GM23248 (cell line): Measurements from ENCODE around the gene ZFTA. TPM values are rescaled to one million over a fixed set of nuclear protein-coding genes. Genes with fewer than 3 reads are reported as not detected.

Source experiments
- DNase-seq: peaks from one replicate; pipeline ENCODE4 v3.0.0-alpha.2; 2015
- H2AFZ ChIP-seq: fragments of 200-600 bp; sonication (generic); 2 replicates; pipeline ENCODE4 v1.6.1; 2016; ENCODE audit warnings: antibody characterized with exemption
- H3F3A ChIP-seq: fragments of 200-600 bp; sonication (generic); 2 replicates; pipeline ENCODE4 v1.6.1; 2016; ENCODE audit warnings: mild to moderate bottlenecking, antibody characterized with exemption, mixed run types; ENCODE audit not compliant: insufficient read depth
- H3K27ac ChIP-seq: fragments of 200-600 bp; sonication (generic); 2 replicates; pipeline ENCODE4 v1.5.1; 2016; ENCODE audit warnings: mild to moderate bottlenecking
- H3K27me3 ChIP-seq: fragments of 200-600 bp; sonication (generic); replicated peaks from 2 replicates; pipeline ENCODE4 v1.6.1; 2016; ENCODE audit warnings: mild to moderate bottlenecking; ENCODE audit not compliant: insufficient read depth
- H3K36me3 ChIP-seq: fragments of 200-600 bp; sonication (generic); 2 replicates; pipeline ENCODE4 v1.6.1; 2016; ENCODE audit warnings: low read depth, mild to moderate bottlenecking
- H3K4me1 ChIP-seq: fragments of 200-600 bp; sonication (generic); 2 replicates; pipeline ENCODE4 v1.6.1; 2016; ENCODE audit warnings: mild to moderate bottlenecking; ENCODE audit not compliant: insufficient read depth
- H3K4me2 ChIP-seq: fragments of 200-600 bp; sonication (generic); one replicate; pipeline ENCODE4 v1.6.1; 2016; ENCODE audit warnings: mild to moderate bottlenecking; ENCODE audit not compliant: unreplicated experiment
- H3K4me3 ChIP-seq: fragments of 200-600 bp; sonication (generic); 2 replicates; pipeline ENCODE4 v1.5.1; 2016; ENCODE audit warnings: mild to moderate bottlenecking
- H3K79me2 ChIP-seq: fragments of 200-600 bp; sonication (generic); 2 replicates; pipeline ENCODE4 v1.6.1; 2016; ENCODE audit warnings: mild to moderate bottlenecking; ENCODE audit not compliant: insufficient read depth
- H3K9ac ChIP-seq: fragments of 200-600 bp; sonication (generic); 2 replicates; pipeline ENCODE4 v1.6.1; 2016; ENCODE audit warnings: mild to moderate bottlenecking
- H3K9me2 ChIP-seq: fragments of 200-600 bp; sonication (generic); 2 replicates; pipeline ENCODE4 v1.6.1; 2016; ENCODE audit warnings: mixed run types, mild to moderate bottlenecking, moderate library complexity; ENCODE audit not compliant: insufficient read depth
- H3K9me3 ChIP-seq: fragments of 200-600 bp; sonication (generic); one replicate; pipeline ENCODE4 v1.6.1; 2017; ENCODE audit warnings: low read depth
- H4K20me1 ChIP-seq: fragments of 200-600 bp; sonication (generic); 2 replicates; pipeline ENCODE4 v1.6.0; 2016; ENCODE audit not compliant: insufficient read depth
- EZH2 ChIP-seq: fragments of 200-600 bp; sonication (generic); IDR thresholded peaks from 2 replicates; pipeline ENCODE4 v1.6.1; 2018; ENCODE audit warnings: antibody characterized with exemption, mild to moderate bottlenecking; ENCODE audit not compliant: insufficient read depth, poor library complexity, severe bottlenecking
- EZH2phosphoT487 ChIP-seq: fragments of 200-600 bp; sonication (generic); IDR thresholded peaks from 2 replicates; pipeline ENCODE4 v1.6.1; 2018; ENCODE audit warnings: antibody characterized with exemption, moderate library complexity, mild to moderate bottlenecking, low read depth; ENCODE audit not compliant: insufficient read depth
- WGBS, 2 experiments: methylation state at CpG; one replicate each; pipeline ENCODE4 v1.1.6; 2015 to 2017; ENCODE audit warnings: low lambda C conversion rate in 2 of 2, low coverage in 1 of 2; ENCODE audit errors: missing lambda C conversion rate in 2 of 2; 5-methylcytosine and 5-hydroxymethylcytosine counted together
- in situ Hi-C: fragments of 300-500 bp; cut with MboI; formaldehyde crosslinking; loops from 2 replicates; pipeline ENCODE4 v1.15.0; 2020
- polyA plus RNA-seq: library from polyadenylated mRNA; unstranded; fragments of >200 nt; fragmentation: Nextera tagmentation; extraction: Ambion mirVana; gene quantifications from 2 replicates; pipeline ENCODE4 v1.2.1, GENCODE V29; 2016
- total RNA-seq: library from RNA; depleted of rRNA; stranded (reverse); fragments of >200 nt; shearing (Covaris generic); gene quantifications from 2 replicates; pipeline ENCODE4 v1.2.3, GENCODE V29; 2014

Gene ZFTA
- total and polyA plus RNA-seq, 2 experiments from 2014 or later, result 0.96 to 23.0 TPM

DNA sequence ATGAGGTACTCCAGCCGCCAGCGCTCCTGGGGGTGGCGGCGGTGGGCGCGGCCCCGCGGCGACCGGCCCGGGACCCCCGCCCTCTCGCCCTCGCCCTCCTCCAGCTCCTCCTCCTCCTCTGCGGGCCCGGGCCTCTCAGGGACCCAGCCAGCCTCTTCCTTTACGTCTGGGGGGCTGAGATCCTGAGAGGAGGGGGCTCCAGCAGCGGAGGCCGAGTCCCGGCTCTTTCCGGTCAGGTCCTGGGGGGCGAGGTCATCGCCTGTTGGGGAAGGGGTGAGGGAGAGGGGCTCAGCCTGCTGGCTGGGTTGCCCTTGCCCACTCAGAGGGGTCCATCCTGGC, 4.3 kb downstream of the ZFTA start:
- H3K36me3 ChIP-seq, result 0 out of 2 replicates have a peak, but pooled peaks cover 3% of the 10 kb centered on the region
- 0 out of 2 replicates have a peak, but pooled peaks cover 3% of the 10 kb centered on the region for H3K4me1 ChIP-seq
- no peaks in the 10 kb centered on the region for H4K20me1 ChIP-seq
- H3K9ac ChIP-seq, result no peak overlapping the region
- 88% methylated on average over 23 of the region's 23 CpGs; no CpG with 5 or more reads in 1 of the 2 experiments for WGBS, 2 experiments
- H3K79me2 ChIP-seq, result peaks cover 24% of the 10 kb centered on the region
- H2AFZ ChIP-seq, result no peak overlapping the region
- no peak overlapping the region for H3K4me2 ChIP-seq
- no peak overlapping the region for H3K27ac ChIP-seq
- no peaks in the 10 kb centered on the region for H3K9me2 ChIP-seq
- TF ChIP-seq EZH2 (no peak), EZH2phosphoT487 (no peak)
- H3K9me3 ChIP-seq, result no peaks in the 10 kb centered on the region
- H3F3A ChIP-seq, result peaks cover 21% of the 10 kb centered on the region
- H3K4me3 ChIP-seq, result no peak overlapping the region
- DNase-seq, result no peak
- no peaks in the 10 kb centered on the region for H3K27me3 ChIP-seq
- in situ Hi-C loops, result no loop called here

DNA sequence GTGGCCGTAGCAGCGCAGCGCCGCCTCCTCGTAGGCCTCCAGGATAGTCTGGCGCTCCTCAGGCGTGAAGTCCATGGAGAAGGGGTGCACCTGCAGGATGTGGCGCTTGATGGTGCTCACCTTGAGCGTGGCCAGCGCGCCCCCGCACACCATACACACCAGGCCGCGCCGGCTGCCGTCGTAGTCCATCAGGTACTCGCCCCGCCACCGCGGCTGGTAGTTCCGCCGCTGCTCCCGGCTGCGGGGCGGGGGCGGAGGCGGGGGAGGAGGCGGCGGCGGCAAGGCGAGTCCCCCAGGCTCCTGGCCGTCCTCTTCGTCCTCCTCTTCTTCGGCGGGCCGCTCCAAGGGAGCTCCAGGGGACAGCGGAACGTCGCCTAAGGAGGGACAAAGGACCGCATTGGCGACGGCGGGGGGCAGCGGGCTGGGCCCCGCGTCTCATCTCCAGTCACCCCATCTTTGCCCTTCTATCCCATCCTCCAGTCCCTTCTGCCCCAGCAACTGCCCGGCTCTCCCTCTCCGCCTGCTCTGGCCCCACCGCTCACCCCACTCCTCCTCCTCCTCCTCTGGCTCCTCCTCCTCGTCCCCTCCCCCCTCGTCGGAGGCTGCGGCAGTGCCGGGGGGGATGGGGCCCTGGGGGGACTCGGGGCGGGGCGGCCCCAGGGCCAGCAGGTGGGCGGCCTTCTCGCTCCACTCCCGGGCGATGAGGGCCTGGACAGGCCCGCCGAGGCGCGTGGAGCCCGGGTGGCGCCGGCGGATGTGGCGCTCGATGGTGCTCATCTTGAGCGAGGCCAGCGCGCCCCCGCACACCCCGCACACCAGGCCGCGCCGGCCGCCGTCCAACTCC, 4.9 kb downstream of the ZFTA start:
- H3K27me3 ChIP-seq, result no peaks in the 10 kb centered on the region
- peaks cover 24% of the 10 kb centered on the region for H3K79me2 ChIP-seq
- H3K4me3 ChIP-seq, result no peak overlapping the region
- TF ChIP-seq EZH2 (no peak), EZH2phosphoT487 (no peak)
- H3K9ac ChIP-seq, result no peak overlapping the region
- H3F3A ChIP-seq, result peaks cover 21% of the 10 kb centered on the region
- in situ Hi-C loops, result no loop called here
- DNase-seq, result no peak
- no peak overlapping the region for H3K27ac ChIP-seq
- H2AFZ ChIP-seq, result no peak overlapping the region
- H3K9me3 ChIP-seq, result no peaks in the 10 kb centered on the region
- 87 to 90% methylated on average over 10 to 82 of the region's 82 CpGs for WGBS, 2 experiments
- H3K4me1 ChIP-seq, result 0 out of 2 replicates have a peak, but pooled peaks cover 3% of the 10 kb centered on the region
- H3K36me3 ChIP-seq, result 0 out of 2 replicates have a peak, but pooled peaks cover 5% of the 10 kb centered on the region
- H3K9me2 ChIP-seq, result no peaks in the 10 kb centered on the region
- H4K20me1 ChIP-seq, result no peaks in the 10 kb centered on the region
- H3K4me2 ChIP-seq, result no peak overlapping the region

DNA sequence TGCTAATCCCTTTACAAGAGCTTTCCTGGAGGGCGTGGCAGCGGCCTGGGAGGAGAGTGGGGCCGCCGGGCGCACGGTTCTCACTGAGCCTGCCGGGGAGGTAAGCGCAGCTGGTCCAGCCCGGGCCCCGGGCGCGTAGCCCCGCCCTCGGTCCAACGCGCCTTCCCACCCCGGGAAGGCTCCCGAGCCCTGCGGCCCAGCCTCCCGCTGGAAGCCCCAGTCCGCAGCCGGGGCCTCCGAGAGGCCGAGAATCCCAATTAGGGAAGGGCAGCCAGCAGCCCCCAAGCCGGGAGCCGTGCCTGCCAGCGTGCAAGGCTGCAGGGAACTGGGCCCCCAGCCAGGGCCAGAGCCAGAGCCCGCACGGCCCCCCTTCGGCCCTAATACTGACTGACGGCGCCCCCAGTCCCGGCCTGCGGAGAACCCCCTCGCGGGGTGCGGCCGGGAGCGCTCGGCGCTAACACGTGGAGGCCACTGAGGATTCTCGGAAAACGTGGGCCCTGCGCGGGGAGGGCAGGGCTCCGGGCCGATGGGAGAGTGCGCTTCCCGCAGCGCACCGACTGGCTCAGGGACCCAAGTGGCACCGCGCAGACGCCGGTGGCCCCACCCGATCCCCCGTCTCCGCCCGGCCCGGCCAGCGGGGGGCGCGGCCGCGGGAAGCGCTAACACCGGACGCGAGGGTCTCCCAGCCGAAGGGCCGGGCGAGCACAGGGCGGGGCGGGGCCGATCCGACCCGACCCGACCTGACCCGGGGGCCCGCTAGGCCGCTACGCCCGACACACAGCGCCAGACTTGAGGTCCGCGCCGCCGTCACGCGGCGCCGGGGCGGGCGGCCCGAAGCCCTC, 5.7 kb downstream of the ZFTA start:
- H4K20me1 ChIP-seq, result no peaks in the 10 kb centered on the region
- H3K9me3 ChIP-seq, result no peaks in the 10 kb centered on the region
- 55 to 59% methylated on average over 51 to 89 of the region's 96 CpGs for WGBS, 2 experiments
- in situ Hi-C loops, result no loop called here
- H3K36me3 ChIP-seq, result peaks cover 12% of the 10 kb centered on the region
- no peaks in the 10 kb centered on the region for H3K27me3 ChIP-seq
- no peaks in the 10 kb centered on the region for H3K9me2 ChIP-seq
- 0 out of 2 replicates have a peak, but pooled peaks cover 3% of the 10 kb centered on the region for H3K4me1 ChIP-seq
- H3F3A ChIP-seq, result peaks cover 28% of the 10 kb centered on the region
- H3K27ac ChIP-seq, result no peak overlapping the region
- TF ChIP-seq EZH2phosphoT487, result no peak
- TF ChIP-seq EZH2, result no peak
- H3K9ac ChIP-seq, result no peak overlapping the region
- no peak overlapping the region for H3K4me2 ChIP-seq
- no peak overlapping the region for H2AFZ ChIP-seq
- H3K4me3 ChIP-seq, result no peak overlapping the region
- H3K79me2 ChIP-seq, result peaks cover 24% of the 10 kb centered on the region
- no peak for DNase-seq

DNA sequence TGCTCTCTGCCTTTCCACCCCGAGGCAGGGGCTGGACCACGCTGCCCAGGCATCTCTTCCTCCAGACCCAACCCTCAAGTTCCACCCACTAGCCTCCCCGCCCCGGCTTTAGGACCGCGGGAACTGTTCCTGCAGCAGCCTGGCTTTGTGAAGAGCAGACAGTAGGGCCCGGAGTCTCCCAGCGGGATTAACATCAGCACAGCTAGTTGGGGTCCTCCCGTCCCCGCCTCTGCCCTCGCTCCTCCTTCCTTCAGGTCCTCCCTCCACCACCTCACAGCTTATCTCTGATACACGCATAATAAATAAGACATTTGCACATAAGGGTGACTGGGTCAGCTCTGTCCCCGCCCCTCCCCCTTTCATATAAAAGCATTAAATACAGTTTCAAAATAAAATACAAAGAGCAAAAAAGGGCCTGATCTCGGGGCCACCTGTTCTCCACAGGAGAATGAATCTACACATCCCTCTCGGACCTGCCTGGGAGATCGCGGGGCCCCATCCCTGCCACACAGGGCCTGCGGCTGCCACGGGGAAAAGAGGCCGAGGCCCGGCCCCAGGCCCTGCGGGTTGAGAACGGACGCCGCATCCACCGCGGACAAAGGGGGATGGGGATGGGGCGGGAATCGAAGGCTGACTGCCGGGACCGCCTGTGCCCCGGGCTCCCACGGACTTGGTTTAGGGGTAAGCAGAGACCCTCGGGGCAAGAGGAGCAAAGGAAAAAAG, 6.5 kb downstream of the ZFTA start:
- TF ChIP-seq EZH2phosphoT487 (no peak), EZH2 (no peak)
- H3K4me2 ChIP-seq, result no peak overlapping the region
- H3K27me3 ChIP-seq, result no peaks in the 10 kb centered on the region
- WGBS, 2 experiments, result 91 to 93% methylated on average over 26 to 34 of the region's 34 CpGs
- H3K4me3 ChIP-seq, result no peak overlapping the region
- no peak overlapping the region for H3K9ac ChIP-seq
- no peaks in the 10 kb centered on the region for H3K9me2 ChIP-seq
- DNase-seq, result no peak
- 0 out of 2 replicates have a peak, but pooled peaks cover 3% of the 10 kb centered on the region for H3K4me1 ChIP-seq
- H3K9me3 ChIP-seq, result no peaks in the 10 kb centered on the region
- in situ Hi-C loops, result no loop called here
- H3K79me2 ChIP-seq, result peaks cover 19% of the 10 kb centered on the region
- H3K27ac ChIP-seq, result no peak overlapping the region
- no peaks in the 10 kb centered on the region for H4K20me1 ChIP-seq
- no peak overlapping the region for H2AFZ ChIP-seq
- peaks cover 28% of the 10 kb centered on the region for H3F3A ChIP-seq
- peaks cover 15% of the 10 kb centered on the region for H3K36me3 ChIP-seq
